ENCODE measurements around the gene FAAP100.

Gene FAAP100

GRCh38 chr17:81509972-81510784 lies 42.0 kb downstream of the FAAP100 start:
- DNase-seq (ENCODE audit: low read depth) = no peak

GRCh38 chr17:81509207-81509971 lies 42.8 kb downstream of the FAAP100 start:
- H3K4me3 ChIP-seq (ENCODE audit: low read length) = peak overlapping the region; percentile 97
- no peak for TF ChIP-seq CTCF (conservative IDR thresholded peaks at IDR 0.05; ENCODE audit: low read depth, low read length)
- no peak for DNase-seq (ENCODE audit: low read depth)

More at GRCh38 chr17:81509972-81510784, 42.0 kb downstream of the FAAP100 start:
- no peak for TF ChIP-seq CTCF (conservative IDR thresholded peaks at IDR 0.05; ENCODE audit: low read depth, low read length)
- H3K4me3 ChIP-seq (ENCODE audit: low read length) = peak overlapping the region; percentile 97

- no peak for TF ChIP-seq CTCF (conservative IDR thresholded peaks at IDR 0.05; ENCODE audit: low read depth, low read length)
- peak overlapping the region; percentile 97 for H3K4me3 ChIP-seq (ENCODE audit: low read length)
- no peak for DNase-seq (ENCODE audit: low read depth)
These were observed 43.4 kb downstream of the FAAP100 start for GRCh38 chr17:81508639-81509206.

- H3K4me3 ChIP-seq (ENCODE audit: low read length) = no peak overlapping the region
- no peak for TF ChIP-seq CTCF (conservative IDR thresholded peaks at IDR 0.05; ENCODE audit: low read depth, low read length)
- no peak for DNase-seq (ENCODE audit: low read depth)
These were observed 48.5 kb downstream of the FAAP100 start for GRCh38 chr17:81503619-81504018.

- no peak for TF ChIP-seq CTCF (conservative IDR thresholded peaks at IDR 0.05; ENCODE audit: low read depth, low read length)
- no peak for DNase-seq (ENCODE audit: low read depth)
- H3K4me3 ChIP-seq (ENCODE audit: low read length) = no peak overlapping the region
These were observed 49.6 kb downstream of the FAAP100 start for GRCh38 chr17:81502471-81503017.

- H3K4me3 ChIP-seq (ENCODE audit: low read length) = no peak overlapping the region
- no peak for TF ChIP-seq CTCF (conservative IDR thresholded peaks at IDR 0.05; ENCODE audit: low read depth, low read length)
- no peak for DNase-seq (ENCODE audit: low read depth)
These were observed 52.1 kb downstream of the FAAP100 start for GRCh38 chr17:81500047-81500446.

All from retinal pigment epithelial cell (primary cell).